ENCODE measurements around the gene SLC38A6.

The SLC38A6 gene

DNA sequence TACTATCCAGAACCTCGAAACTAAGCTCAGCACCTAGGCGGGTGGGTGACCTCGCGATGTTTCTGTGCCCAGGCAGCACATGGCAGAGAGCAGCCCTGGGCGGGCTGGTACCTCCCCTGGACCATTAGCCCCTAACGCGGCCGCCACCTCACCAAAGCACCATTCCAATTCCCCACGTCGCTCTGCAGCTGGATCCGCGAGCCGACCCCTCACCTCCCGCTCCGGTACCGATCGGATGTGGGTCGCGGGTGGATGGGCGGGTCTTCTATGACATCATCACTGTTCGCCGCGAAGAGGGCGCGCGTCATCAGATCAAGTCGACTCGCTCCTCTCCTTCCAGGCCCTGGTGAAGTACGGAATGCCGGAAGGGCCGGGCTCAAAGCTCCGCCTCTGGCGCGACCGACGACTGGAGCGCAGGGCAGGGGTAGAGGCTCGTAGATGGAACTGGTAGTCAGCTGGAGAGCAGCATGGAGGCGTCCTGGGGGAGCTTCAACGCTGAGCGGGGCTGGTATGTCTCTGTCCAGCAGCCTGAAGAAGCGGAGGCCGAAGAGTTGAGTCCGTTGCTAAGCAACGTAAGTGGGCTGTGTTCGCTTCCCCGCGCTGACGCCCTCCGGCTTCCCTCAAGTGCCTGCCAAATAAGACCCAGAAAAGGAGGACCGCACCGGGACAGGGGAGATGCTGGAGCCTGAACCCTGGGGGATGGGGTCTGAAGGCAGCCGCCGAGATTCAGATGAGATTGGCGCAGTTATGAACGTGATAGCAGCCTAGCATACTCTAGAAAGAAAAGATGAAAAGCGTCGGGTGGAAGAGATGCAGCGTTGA is at the start of gene SLC38A6, which contains the start of gene TRMT5:
SLC38A6 (plus strand) TSS at position 435 of the 822 bp plus-strand sequence; CDS start at position 468, 33 bp downstream.
TRMT5 (minus strand) TSS at position 269 of the 822 bp plus-strand sequence; CDS start at position 163, 106 bp downstream.
- DNase-seq = peak; percentile 45 to 76

DNA sequence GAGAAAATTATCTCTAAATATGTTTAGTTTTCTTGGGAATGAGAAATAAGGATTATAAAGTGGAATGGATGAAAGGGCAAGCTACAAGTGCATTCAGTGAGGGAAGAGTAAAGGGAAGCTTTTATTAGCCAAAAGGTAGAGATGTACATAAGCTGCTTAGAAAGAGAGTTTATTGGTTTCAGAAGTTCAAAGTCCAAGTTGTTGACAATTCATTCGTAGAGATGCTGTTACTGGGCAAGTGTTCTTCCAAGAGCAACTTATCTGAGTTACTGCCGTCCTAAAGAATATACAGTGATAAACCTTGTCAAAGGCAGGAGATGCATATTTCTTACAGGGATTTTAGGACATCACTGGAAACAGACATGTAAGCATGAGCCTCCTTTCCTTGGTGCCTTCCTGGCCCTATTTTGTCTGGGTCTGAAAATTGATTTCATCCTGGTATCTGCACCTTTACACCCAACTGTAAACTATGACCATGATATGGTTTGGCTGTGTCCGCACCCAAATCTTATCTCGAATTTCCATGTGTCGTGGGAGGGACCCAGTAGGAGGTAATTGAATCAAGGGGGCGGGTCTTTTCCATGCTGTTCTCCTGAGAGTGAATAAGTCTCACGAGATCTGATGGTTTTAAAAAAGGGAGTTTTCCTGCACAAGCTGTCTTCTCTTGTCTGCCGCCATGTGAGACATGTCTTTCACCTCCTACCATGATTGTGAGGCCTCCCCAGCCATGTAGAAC is 47.0 kb upstream of the SLC38A6 start:
- no peak for DNase-seq

DNA sequence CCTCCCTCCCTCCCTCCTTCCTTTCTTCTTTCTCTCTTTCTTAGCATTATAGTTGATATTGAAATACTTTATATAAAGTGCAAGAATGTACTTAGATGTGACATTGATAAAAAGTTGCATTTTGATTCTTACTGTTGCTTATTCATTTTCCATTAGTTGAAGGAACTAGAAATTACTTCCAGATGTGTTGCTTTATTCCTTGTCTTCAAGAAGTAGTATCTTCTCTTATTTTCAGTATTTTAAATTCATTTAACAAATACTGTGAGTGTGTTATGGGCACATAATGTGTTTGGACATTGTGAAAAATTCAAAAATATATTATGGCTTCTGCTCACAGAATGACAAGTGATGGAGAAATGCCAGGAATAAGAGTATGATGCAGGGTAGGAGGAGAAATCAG is 45.7 kb upstream of the SLC38A6 start:
- DNase-seq = no peak

DNA sequence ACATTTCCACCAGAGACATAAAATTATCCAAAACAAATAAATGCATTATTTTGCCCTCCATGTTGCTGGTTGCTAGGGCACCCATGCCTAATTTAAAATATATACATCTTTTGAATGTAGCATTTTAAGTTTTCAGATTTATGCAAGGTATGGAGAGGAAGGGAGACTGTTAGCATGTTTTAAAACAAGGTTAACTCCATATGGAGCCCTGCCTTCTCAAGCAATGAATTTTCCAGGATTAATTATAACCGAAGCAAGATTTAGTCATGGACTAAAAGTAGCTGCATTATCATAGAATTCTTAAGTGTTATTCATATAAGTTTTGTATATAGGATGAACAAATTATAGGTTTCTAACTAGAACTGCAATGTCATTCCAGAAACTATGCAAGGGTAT is 37.4 kb upstream of the SLC38A6 start:
- no peak for DNase-seq

DNA sequence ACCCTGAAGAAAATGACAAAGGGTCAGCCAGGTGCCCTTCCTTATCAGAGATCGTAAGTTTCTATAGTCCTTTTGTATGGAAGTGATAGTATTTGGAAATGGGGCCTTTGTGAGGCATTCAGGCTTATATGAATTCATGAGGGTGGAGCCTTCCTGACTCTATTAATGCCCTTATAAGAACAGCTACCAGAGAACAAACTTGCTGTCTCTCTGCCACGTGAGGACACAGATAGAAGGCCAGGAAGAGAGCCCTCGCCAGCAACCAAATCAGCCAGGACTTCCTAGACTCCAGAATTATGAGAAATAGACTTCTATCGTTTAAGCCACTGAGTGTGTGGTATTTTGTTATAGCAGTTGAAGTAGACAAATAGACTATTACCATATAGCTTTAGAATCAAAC is 36.8 kb upstream of the SLC38A6 start:
- DNase-seq = no peak

DNA sequence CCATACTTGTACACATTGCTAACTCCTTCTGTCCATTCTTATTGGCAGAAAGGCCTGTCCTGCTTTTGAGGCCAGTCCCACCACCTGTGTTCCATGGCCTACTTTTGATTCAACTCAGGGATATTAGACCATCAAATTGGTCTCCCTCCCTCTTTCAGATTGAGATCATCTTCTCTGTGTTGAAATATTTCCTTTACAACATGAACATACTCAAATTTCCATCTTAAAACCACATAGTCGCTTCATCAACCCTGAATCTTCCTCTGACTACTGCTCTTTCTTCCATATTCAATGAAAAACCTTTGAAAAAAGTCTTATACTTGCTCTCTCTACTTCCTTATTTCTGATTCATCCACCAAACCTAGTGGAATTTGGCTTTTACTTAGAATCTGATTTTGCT is 35.1 kb upstream of the SLC38A6 start:
- no peak for DNase-seq

DNA sequence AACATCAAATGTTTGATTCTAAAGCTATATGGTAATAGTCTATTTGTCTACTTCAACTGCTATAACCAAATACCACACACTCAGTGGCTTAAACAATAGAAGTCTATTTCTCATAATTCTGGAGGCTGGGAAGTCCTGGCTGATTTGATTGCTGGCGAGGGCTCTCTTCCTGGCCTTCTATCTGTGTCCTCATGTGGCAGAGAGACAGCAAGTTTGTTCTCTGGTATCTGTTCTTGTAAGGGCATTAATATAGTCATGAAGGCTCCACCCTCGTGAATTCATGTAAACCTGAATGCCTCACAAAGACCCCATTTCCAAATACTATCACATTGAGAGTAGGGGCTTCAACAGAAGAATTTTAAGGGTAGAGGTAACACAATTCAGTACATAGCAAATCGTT is 34.3 kb upstream of the SLC38A6 start:
- DNase-seq = no peak

DNA sequence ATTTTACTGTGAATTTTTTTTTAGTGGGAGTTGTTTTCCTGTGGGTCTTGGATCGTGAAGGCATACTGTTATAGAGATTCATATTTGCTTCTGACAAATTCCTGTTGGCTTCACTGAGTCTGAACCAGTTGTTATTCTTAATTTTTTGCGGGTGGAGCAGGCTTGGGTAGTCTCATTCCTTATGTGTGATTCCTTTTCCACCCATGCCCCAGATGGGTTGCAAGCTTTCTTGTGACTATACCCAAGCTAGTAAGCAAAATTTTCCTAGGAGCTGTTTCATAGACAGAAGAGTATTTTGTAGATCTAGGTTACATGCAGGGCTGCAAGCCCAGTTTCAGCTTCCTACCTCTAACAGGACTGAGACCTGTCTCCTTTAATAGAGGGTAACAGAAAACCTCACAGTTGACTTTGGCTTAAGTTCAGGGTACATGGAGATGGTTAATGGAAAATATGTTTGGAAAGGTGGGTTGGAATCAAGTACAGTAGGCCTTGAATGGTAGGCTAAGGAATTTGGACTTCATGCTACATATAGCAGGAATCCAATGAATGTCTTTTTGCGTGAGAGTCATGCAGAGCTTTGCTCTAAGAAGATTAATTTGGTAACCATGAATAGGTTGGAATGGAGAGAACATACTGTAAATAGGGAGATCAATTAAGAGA is 29.1 kb upstream of the SLC38A6 start:
- DNase-seq = no peak

DNA sequence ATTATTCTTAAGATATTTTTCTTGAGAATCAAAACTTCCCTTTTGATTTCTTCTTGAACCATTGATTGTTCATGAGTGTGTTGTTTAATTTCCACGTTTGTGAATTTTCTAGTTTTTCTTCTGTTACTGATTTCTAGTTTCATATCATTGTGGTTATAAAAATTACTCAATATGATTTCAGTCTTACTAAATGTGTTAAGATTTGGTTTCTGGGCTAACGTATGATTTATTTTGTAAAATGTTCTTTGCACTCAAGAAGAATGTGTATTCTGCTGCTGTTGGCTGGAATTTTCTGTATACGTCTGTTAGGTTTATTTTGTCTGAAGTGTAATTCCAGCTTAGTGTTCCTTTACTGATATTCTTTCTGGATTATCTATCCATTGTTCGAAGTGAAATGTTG is 24.8 kb upstream of the SLC38A6 start:
- no peak for DNase-seq

DNA sequence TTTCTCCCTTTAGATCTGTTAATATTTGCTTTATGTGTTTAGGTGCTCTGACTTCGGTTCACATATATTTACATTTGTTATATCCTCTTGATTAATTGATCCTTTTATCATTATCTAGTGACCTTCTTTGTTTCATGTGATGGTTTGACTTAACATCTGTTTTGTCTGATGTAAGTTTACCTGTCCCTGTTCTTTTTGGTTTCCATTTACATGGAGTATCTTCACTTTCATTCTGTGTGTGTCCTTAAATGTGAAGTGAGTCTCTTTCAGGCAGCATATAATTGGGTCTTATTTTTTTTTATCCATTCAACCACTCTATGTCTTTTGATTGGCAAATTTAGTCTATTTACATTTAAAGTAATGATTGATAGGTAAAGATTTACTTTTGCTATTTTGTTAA is 24.4 kb upstream of the SLC38A6 start:
- DNase-seq = no peak

DNA sequence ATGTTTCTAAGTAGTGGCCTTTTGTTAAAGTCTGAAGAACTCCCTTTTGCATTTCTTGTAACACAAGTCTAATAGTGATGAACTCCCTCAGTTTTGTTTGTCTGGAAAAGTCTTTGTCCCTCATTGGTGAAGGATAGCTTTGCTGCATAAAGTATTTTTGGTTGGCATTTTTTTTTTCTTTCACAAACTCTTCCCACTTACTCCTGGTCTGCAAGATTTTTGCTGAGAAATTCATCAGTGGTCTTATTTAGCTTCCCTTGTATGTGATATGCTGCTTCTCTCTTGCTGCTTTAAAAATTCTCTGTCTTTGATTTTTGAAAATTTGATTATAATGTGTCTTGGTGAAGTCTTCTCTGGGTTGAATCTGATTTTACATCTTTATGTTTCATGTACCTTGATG is 22.9 kb upstream of the SLC38A6 start:
- DNase-seq = no peak

DNA sequence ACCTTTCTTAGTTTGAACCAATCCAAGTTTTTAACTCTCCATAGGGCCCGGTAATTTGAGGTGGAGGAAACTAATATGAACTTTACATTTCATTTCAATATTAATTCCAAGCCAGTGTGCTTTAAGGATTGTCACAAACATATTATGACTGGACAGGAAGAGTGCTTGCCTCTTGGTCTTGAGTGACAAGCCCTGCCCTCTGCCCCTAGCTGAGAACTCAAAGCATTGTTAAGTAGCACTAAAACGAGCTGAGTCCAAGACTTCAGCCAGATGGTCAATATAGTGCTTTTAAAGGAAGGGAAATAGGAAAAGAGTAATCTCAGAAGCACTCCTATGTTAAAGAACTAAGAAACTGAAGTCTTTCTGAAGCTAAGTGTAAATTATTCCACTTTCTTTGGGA is 17.3 kb upstream of the SLC38A6 start:
- DNase-seq = no peak

DNA sequence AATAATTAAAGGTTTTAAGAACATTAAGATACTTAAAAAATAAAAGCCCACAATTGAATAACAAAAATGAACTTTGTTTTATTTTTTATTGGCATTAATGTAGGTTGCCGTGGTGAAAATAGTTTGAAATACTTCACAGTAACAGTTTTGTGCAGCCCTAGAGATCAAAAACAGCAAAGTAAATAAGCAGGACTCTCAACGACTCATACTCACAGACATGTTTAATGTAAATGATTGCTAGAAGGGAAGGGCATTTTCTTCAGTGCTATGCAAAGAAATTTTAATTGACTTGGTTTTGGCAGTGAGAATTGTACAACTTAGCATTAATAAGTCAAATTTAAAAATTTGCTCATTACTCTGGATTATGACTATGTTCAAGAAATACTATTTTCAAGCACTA is 16.1 kb upstream of the SLC38A6 start:
- no peak for DNase-seq

DNA sequence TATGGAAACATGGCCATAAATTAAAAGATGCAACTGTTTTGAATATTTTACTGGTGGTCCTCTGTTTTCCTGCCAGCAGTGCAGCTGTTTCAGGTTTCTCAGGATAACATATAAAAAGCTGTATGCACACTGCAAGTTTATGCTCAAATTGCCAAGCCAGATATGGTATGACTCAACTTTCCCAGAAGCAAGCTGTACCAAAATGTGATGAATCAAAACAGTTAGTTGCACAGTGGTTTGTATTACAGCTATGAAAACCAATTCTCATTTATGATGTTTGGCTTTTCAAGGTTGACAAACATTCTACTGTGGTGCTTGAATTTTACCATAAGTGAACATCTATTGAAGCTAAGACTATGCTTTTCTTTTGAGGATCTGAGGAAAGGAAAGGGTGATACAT is 15.6 kb upstream of the SLC38A6 start:
- no peak for DNase-seq

DNA sequence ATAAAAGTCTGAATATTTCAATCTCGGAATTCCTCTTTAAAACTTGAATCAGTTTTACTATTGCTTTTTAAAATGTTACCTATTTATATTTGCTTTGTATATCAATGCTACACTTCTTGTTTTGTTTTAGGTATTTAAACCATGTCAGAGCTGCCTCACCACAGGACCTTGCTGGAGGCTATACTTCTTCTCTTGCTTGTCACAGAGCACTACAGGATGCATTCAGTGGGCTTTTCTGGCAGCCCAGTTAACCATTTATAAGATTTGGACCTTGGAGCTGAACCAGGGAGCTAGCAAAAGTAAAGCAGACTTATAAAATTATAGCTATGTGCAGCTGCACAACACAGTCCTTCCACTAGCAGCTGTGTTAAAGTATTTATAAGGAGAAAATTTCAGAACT is 12.9 kb upstream of the SLC38A6 start:
- DNase-seq = no peak

DNA sequence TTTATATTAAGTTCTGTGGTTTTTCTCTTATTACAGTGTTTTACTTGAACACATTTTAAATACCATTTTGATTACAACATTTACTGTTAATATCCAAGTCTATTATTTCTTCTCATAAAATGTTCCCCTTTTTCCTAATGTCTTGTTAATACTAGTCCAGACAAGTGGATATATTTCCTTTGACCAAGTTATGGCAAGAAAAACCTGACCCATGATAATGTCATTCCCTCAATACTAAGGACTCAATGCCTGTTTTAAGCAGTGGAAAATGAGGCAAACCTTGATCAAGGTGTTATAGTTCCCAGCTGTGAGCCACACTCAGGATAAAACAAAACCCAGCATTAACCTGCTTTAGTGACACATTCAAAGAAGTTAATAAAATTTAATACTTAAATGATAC is 12.4 kb upstream of the SLC38A6 start:
- no peak for DNase-seq

DNA sequence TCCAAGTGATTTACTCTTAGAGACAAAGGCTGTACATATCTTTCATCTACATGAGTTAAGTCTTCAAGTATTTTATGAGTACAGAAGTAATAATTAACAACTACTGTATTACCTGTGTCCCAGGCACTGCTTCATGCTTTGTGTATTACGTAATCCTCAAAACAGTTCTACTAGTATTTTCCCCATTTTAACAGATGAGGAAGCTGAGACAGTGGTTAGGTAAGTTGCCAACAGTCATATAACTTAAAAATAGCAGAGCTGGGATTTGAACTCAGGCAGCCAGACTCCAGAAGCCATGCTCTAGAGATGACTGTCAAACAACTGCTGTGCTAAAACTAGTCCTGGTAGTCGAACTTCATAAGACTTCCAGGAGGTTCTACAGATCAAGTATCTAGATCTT is 10.9 kb upstream of the SLC38A6 start:
- no peak for DNase-seq

DNA sequence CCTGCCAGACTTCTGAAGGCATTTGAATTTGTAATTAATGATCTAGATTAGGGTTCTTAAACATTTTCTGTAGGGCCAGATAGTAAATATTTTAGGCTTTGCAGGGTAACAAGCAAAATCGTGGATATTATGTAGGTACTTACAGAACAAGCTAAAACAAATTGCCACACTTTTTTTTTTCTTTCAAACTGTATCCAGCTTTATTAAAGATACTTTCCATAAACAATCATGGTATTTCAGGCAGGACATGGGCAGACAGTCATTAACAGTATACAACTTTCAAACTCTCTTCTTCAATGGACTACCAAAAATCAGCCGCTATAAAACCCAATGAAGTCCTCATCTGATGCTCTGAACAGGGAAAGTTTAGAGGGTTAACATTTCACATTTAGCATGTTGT is 9.8 kb upstream of the SLC38A6 start:
- no peak for DNase-seq

DNA sequence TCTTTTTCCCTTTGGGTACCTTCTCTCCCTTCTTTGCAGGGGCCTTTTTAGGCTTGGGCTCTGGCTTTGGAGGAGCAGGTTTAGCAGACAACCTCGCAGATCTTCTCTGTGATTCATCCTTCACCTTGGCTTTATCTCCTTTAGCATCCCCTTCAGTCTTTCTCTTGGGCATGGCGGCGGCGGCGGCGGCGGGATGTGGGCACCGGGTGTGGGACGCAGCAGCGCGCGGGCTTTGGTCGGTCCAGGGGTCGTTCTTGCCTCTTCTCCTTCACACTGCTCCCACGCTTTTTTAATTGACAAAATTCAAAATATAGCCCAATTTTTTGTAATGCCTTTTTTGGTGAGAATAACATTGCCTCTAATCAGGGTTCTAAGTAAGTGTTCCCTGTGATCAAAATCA is 8.8 kb upstream of the SLC38A6 start:
- DNase-seq = no peak

DNA sequence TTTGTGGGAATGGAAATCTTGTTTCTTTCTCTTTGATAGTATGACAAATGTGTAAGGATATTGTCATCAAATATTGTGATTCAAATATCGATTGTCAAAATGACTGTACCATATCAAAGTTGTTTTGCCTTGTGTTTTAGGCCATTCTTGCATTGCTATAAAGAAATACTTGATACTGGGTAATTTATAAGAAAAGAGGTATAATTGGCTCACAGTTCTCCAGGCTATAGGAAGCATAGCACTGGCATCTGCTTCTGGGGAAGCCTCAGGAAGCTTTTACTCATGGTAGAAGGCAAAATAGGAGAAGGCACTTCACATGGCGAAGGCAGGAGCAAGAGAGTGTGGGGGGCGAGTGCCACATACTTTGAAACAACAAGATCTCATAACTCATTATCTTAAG is 8.0 kb upstream of the SLC38A6 start:
- no peak for DNase-seq

DNA sequence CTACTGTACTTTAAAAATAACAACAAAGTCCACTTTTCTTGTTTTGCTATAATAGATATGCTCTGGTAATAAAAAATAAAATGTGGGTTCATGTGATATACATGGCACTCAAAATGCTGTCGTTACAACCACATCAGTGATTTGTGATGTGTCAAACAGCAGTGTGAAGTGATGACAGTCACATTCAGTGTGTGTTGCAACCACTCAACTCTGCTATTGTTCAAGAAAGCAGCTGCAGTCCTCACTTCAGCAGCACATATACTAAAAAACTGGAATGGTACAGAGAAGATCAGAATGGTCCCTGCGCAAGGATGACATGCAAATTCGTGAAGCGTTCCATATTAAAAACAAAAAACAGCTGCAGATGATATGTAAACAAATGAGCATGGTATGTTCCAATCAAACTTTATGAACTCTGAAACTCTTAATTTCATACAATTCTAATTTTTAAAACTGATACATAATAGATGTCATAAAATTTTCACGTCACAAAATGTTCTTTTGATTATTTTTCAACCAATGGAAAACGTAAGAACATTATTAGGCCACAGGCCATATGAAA is 6.9 kb upstream of the SLC38A6 start:
- DNase-seq = no peak

DNA sequence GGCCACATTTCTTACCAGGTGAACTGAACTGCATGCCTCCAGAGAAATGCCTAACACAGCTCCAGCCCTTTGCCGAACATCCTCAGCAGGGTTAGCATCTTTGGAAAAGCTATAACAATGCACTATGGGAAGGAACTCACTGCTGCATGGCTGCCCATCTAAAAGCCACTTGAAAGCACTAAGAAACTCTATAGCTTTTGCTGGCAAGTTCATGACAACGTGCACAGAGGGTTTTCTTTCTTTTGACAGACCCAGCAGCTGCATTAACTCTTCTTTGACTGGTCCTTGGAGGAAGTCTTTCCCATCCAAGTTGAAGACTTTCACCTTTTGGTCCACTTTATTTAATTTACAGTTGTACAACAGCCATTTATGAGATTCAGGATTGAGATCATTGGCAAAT is 5.5 kb upstream of the SLC38A6 start:
- DNase-seq = no peak

DNA sequence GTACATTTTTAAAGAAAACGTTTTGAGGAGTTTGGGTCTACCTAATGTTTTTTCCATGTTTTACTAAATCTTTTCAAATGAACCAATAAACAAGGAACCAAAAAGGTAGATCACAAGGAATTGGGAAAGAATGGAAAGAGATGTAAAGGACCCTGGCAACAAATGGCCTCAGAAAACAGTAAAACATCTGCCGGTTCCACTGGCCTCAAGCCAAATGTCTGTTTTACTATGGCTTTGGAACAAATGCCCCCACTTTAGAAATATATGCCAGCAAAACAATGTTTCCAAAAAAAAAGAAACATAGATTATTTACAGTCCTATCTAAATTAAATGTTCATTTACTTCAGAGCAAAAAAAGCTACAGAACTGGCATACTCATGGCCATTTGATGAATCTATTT is 3.2 kb upstream of the SLC38A6 start:
- no peak for DNase-seq

Data from cerebellar nuclear complex (tissue), 1 donor.